Endodermal cell (in vitro differentiated cells): Measurements from ENCODE around the gene YJU2. TPM values are rescaled to one million over a fixed set of nuclear protein-coding genes. Genes with fewer than 3 reads are reported as not detected.

ENCODE experiments used
- DNase-seq: peaks from one replicate; pipeline ENCODE4 v3.0.0-alpha.2; 2017
- H3K27ac ChIP-seq: 2 replicates; pipeline ENCODE4 v1.5.1; 2013; ENCODE audit warnings: mild to moderate bottlenecking, low read depth, low read length, moderate library complexity
- H3K27me3 ChIP-seq: 2 replicates; pipeline ENCODE4 v1.6.1; 2013; ENCODE audit warnings: mild to moderate bottlenecking, low read length, moderate library complexity; ENCODE audit not compliant: insufficient read depth, control insufficient read depth, poor library complexity, severe bottlenecking
- H3K36me3 ChIP-seq: 2 replicates; pipeline ENCODE4 v1.7.0; 2013; ENCODE audit warnings: mild to moderate bottlenecking, low read length, moderate library complexity; ENCODE audit not compliant: control insufficient read depth, insufficient read depth
- H3K4me1 ChIP-seq: one replicate; pipeline ENCODE4 v1.7.0; 2013; ENCODE audit warnings: low read length; ENCODE audit not compliant: control insufficient read depth, insufficient read depth
- H3K4me3 ChIP-seq: 2 replicates; pipeline ENCODE4 v1.5.1; 2013; ENCODE audit warnings: mild to moderate bottlenecking, low read length, moderate library complexity
- H3K9ac ChIP-seq: 2 replicates; pipeline ENCODE4 v1.6.1; 2013; ENCODE audit warnings: mild to moderate bottlenecking, low read length, moderate library complexity; ENCODE audit not compliant: poor library complexity, severe bottlenecking; ENCODE audit errors: extremely low read depth
- H3K9me3 ChIP-seq: 2 replicates; pipeline ENCODE4 v1.6.1; 2013; ENCODE audit warnings: mild to moderate bottlenecking, low read length, moderate library complexity; ENCODE audit not compliant: control insufficient read depth
- H3K27ac Mint-ChIP-seq: 2 replicates; pipeline ENCODE4 v1.8.0; 2020; ENCODE audit warnings: mixed read lengths
- H3K27me3 Mint-ChIP-seq: 2 replicates; pipeline ENCODE4 v1.8.0; 2021; ENCODE audit warnings: mild to moderate bottlenecking, mixed read lengths; ENCODE audit not compliant: insufficient read depth
- H3K36me3 Mint-ChIP-seq: 2 replicates; pipeline ENCODE4 v1.8.0; 2020; ENCODE audit warnings: low read depth, mixed read lengths
- H3K4me1 Mint-ChIP-seq: 2 replicates; pipeline ENCODE4 v1.8.0; 2020; ENCODE audit warnings: mixed read lengths
- H3K4me3 Mint-ChIP-seq: 2 replicates; pipeline ENCODE4 v1.8.0; 2020; ENCODE audit warnings: mild to moderate bottlenecking, moderate library complexity, mixed read lengths
- H3K9me3 Mint-ChIP-seq: 2 replicates; pipeline ENCODE4 v1.8.0; 2020; ENCODE audit warnings: mild to moderate bottlenecking, mixed read lengths
- CTCF ChIP-seq: fragments of 200-600 bp; sonication (generic); conservative IDR thresholded peaks from 2 replicates; pipeline ENCODE4 v1.5.0; 2021; ENCODE audit warnings: antibody characterized with exemption, mild to moderate bottlenecking
- WGBS, 2 experiments: methylation state at CpG; one replicate each; pipeline versions ENCODE4 v1.1.5 to v1.1.7; 2013; ENCODE audit warnings: missing lambda C conversion rate in 2 of 2, mixed read lengths in 1 of 2; ENCODE audit not compliant: insufficient coverage in 1 of 2, insufficient read length in 1 of 2; 5-methylcytosine and 5-hydroxymethylcytosine counted together
- total RNA-seq, 2 donors: library from RNA; stranded (reverse); fragmentation: NEBNext Ultra II Directional in 1 of 2; extraction: Animal tissue kit (Norgen Biotek cat#: 25700) in 1 of 2; gene quantifications; 2 replicates in 1 of 2; 3 replicates in 1 of 2; pipeline ENCODE4 v1.2.1, GENCODE V29; 2021

Gene YJU2
- total RNA-seq, 2 donors from 2014 or later = 15.8 to 16.4 TPM

- no peak overlapping the region for H3K9ac ChIP-seq
- Mint-ChIP-seq H3K27me3 (peaks cover 62% of the 10 kb centered on the region), H3K9me3 (peaks cover 8% of the 10 kb centered on the region), H3K36me3 (no peaks in the 10 kb centered on the region), H3K4me1 (no peaks in the 10 kb centered on the region), H3K4me3 (no peak overlapping the region), H3K27ac (no peak overlapping the region)
- peaks cover 8% of the 10 kb centered on the region for H3K9me3 ChIP-seq
- no peak for DNase-seq
- 39 to 44% methylated on average over 2 of the region's 2 CpGs for WGBS, 2 experiments
- no peak overlapping the region for H3K4me3 ChIP-seq
- no peaks in the 10 kb centered on the region for H3K4me1 ChIP-seq
- peaks cover 33% of the 10 kb centered on the region for H3K27me3 ChIP-seq
- TF ChIP-seq CTCF = no peak
- no peaks in the 10 kb centered on the region for H3K36me3 ChIP-seq
- no peak overlapping the region for H3K27ac ChIP-seq
Measured at GRCh38 chr19:4200940-4201542, 45.8 kb upstream of the YJU2 start.

- Histone ChIP-seq H3K36me3 (no peaks in the 10 kb centered on the region), H3K27ac (no peak overlapping the region), H3K4me1 (no peaks in the 10 kb centered on the region), H3K9ac (no peak overlapping the region), H3K9me3 (peaks cover 8% of the 10 kb centered on the region), H3K4me3 (no peak overlapping the region), H3K27me3 (peaks cover 33% of the 10 kb centered on the region)
- TF ChIP-seq CTCF = no peak
- no peaks in the 10 kb centered on the region for H3K36me3 Mint-ChIP-seq
- no peaks in the 10 kb centered on the region for H3K4me1 Mint-ChIP-seq
- H3K4me3 Mint-ChIP-seq = no peak overlapping the region
- H3K27me3 Mint-ChIP-seq = peaks cover 55% of the 10 kb centered on the region
- peaks cover 8% of the 10 kb centered on the region for H3K9me3 Mint-ChIP-seq
- WGBS, 2 experiments = 90 to 95% methylated on average over 4 of the region's 4 CpGs
- no peak overlapping the region for H3K27ac Mint-ChIP-seq
- no peak for DNase-seq
Measured at GRCh38 chr19:4201798-4202197, 45.1 kb upstream of the YJU2 start.

- Histone ChIP-seq H3K9me3 (no peaks in the 10 kb centered on the region), H3K9ac (no peak overlapping the region), H3K4me1 (no peaks in the 10 kb centered on the region), H3K27me3 (no peaks in the 10 kb centered on the region), H3K4me3 (no peak overlapping the region), H3K36me3 (no peaks in the 10 kb centered on the region), H3K27ac (no peak overlapping the region)
- WGBS, 2 experiments = 80 to 90% methylated on average over 4 to 10 of the region's 10 CpGs
- Mint-ChIP-seq H3K4me1 (no peaks in the 10 kb centered on the region), H3K27me3 (peaks cover 8% of the 10 kb centered on the region), H3K27ac (no peak overlapping the region), H3K9me3 (no peaks in the 10 kb centered on the region), H3K4me3 (no peak overlapping the region), H3K36me3 (no peaks in the 10 kb centered on the region)
- TF ChIP-seq CTCF = peak; percentile 39
- no peak for DNase-seq
Measured at GRCh38 chr19:4206818-4207484, 39.9 kb upstream of the YJU2 start.
